NOMO-1 (cell line): ENCODE results near the gene DAB1.
"Not testable (repeated sequence)": the region's sequence is repeated elsewhere in the genome, so short reads cannot be mapped to it uniquely, and the experiment has no call there.

Source experiments
- DNase-seq, 2 experiments: peaks; one replicate each; lab custom pipeline; 2025; ENCODE audit not compliant: unreplicated experiment in 2 of 2; lab: John Stamatoyannopoulos, UW

DAB1 gene

DNA sequence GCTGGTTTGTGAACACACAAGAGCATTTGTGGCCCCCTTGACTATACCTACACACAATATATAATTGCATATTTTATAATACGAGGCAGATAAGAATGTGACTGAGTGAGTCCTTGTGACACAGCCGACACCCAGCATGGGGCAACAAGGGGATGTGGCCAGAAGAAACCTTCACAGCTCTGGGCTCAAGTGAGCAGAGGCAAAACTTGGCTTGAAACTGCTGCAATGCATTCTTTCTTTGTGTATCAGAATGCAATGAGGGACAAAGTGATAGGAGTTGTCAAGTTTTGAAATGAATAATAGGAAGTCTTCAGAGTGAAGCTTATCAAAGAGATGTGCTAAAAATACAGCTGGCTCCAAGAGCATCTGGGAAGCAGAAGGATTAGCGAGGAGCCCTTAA, 334.0 kb downstream of the DAB1 start:
- no peak for DNase-seq

DNA sequence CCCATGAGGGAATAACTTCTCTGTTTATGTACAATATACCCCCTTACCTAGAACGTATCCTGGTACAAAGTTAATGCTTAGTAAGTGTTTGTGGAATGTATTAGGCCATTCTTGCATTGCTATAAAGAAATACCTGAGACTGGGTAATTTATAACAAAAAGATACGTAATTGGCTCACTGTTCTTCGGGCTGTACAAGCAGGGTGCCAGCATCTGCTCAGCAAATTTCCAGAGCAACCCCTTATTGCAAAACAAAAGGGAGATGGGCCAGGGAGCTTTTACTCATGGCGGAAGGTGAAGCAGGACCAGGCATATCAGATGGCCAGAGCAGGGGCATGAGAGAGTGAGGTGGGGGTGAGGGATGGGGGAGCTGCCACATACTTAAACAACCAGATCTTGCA, 334.6 kb downstream of the DAB1 start:
- DNase-seq: no peak

DNA sequence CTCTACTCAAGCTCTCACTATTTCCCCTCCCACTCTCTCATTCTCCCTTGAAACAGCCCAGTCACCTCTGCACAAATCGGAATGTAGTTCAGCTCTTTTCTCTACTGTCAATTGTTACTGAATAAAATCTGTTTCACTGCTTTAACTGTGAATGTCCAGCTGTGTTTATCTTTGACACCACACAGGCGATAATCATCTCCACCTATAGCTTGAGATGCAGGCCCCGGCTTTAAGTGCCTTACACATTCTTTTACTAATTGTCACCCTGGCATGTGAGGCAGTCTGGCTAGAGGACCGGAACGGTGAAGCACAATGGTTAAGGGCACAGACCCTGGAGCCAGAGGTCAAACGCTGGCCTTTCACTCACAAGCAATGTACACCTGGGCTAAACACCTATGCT, 335.2 kb downstream of the DAB1 start:
- DNase-seq: no peak

DNA sequence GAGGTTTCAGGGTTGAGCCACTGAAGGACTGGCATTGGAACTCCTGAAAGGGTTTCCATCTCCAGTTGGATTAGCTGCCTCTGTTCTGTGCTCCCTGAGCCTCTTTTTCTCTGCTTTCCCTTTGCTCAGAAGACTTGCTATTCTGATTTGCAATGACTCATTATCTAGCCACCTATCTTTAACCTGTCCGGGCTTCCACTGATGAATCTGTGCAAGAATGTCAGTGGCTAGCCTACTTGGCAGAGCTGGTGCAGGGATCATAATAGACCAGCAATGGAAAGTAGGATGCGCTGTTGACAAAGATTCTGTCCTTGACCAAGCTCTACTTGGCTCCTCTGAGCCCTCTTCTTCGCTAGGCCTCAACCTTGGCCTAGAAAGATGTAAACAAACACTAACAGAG, 336.2 kb downstream of the DAB1 start:
- DNase-seq: not testable (repeated sequence)

DNA sequence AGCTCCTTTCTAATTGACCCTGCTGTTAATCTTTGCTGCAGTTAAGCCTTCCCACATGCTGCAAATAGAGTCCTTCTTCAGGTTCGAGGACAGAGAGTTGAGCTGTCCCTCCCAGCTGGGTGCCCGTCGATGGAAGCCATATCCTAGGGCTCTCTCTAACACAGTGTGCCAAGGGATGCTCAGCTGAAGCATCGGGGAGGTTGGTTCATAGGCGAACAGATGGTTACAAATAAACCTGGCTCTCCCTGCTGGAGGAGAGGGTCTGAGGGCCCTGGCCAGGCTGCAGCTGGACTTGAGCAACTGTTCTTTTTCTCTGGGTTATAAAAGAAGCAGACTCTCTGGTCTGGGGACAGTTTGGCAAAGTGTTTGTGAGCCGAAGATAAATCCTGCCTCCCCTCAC, 337.7 kb downstream of the DAB1 start:
- DNase-seq: no peak

DNA sequence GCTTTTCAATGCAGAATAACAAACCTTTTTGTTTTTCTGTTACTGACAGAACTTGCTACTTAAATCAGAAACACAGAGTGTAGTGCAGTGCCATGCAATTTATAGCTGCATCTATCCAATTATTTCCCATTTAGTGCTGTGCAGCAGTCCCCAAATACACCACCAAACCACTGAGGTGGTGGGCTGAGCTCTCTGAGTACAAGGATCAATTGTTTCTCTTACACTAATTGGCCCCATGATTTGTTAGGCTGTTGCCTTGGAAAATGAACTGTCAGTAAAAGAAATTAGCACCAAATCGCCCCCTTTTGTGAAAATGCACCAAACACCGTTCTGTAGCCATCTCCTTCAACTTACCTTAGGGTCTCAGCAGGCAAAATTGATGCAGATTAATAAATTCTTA, 339.2 kb downstream of the DAB1 start:
- no peak for DNase-seq

DNA sequence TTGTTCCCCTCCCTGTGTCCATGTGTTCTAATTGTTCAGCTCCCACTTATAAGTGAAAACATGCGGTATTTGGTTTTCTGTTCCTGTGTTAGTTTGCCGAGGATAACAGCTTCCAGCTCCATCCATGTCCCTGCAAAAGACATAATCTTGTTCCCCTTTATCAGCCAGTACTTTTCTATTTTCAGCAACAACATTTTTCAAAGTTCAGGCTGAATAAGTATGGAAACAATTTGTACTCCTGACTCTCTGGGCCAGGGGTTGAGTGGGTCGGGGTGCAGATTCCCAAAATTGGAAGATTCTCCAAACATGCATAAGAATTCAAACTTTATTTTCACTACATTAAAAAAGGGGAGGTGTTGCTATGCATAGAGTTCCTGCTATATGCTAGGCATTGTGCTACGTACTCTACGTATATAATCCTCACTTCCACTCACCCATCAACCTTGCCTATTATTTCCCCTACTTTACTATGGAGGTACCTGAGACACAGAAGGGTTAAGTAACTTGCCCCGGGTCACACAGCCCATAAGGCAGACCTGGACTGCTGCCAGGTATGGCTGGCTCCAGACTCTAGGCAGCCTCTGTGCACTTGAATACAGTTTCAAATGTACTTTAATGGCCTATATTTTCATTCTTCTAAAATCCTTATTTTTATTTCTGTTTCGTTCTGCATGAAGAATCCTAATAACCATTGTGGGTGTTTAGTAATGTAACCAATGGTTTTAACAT, 341.0 kb downstream of the DAB1 start:
- no peak for DNase-seq

DNA sequence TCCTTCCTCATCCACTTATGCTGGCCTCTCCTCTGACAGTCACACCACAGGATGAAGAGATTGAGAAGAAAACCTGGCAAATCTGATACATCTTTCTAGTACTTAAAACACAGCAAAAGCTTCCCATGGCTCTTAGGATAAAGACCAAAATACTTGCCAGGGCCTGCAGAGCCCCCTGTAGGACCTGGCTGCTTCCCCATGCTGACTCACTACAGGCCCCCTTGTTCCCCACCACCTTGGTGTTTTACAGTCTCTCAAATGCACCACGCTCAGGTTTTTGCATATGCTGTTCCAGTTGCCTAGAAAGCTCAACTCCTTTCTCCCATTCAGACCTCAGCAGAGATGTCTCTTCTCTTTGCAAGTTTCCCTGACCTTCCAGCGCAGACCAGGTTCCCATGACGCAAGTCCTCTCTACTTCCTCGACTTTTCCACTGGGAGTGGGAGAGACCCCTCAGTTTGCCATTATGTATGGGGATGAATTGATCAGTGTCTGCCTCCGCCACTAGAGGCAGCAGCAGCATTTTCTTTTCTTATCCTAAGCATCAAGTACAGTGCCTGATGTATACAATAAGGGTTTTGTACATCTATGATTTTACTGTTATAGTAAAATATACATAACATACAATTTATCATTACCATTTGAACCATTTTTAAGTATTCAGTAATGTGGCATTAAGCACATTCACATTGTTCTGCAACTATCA, 344.3 kb downstream of the DAB1 start:
- DNase-seq: no peak

DNA sequence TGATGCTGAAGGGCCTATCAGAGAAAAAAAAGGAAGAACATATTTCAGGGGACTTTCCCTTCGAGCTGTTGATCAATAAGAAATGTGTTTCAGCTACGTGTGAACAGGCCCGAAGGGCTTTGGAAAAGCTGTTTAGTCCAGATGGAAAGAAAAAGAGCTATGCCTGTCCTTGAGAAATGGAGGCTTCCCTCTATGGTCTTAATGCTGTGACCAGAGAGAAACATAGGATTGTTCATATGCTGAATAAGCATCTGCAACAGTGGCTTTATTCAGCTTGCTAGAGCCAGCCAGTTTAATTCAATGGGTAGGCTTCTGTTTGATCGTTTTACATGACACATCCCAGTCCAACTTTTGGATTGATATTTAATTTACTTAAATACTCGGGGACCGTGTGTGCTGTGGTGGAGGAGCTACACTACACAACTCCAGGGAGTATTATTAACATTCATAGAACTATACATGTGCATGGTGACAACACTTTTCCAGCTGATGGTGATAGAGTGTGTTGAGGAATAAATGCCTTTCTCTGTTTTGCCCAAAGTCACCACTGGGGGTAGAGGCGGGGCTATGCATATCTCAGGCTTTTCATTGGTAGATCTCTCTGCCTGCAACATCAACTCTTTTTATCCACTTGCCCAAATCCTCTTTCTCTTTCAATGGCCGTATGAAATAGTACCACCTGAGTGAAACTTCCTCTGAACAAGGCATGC, 351.3 kb downstream of the DAB1 start:
- no peak for DNase-seq

DNA sequence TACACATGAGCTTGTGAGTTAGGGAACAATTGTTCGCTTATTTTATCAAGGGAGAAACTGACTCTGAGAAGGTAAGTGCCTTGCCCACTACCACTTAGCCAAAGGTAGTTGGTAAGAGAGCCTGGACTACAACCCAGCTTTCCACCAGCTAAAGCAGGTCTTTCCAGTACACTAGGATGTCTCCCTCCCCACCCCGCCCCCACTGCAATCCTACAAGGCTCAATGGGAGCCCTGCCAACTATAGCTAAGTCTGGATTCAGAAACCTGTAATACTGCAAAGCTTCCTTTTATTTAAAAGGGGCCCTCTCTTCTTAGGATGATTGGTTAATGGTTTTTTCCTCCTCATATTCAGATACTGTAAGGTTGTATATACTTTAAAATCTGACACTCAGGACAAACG, 356.0 kb downstream of the DAB1 start:
- DNase-seq: no peak

DNA sequence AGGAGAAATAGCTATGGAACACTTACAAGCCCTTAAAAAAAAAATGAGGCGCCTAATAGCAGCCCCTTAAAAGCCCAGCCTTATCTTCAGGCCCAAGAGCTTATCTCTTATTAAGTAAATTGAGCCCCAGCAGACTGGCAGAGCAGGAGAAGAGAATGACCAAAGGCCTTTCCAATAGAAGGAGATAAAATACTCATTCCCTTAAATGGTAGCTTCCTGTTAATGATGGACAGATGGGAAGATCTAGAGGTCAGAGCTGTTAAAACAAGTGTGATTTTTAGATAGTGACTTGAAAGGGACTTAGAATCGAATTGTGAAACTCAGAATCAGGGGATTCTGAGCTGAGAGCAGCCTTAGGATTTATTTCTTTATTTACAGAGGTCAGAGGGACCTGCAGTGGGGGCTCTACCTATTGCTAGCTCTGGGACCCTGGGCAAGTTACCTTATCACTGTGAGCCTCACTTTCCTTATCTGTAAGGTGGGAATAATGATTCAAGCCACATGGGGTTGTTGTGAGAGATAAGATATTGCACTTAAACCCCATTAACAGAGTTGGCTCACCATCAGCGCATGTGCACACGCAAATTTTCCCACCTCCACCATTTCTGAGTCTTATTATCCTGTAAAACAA, 356.8 kb downstream of the DAB1 start:
- DNase-seq: no peak

DNA sequence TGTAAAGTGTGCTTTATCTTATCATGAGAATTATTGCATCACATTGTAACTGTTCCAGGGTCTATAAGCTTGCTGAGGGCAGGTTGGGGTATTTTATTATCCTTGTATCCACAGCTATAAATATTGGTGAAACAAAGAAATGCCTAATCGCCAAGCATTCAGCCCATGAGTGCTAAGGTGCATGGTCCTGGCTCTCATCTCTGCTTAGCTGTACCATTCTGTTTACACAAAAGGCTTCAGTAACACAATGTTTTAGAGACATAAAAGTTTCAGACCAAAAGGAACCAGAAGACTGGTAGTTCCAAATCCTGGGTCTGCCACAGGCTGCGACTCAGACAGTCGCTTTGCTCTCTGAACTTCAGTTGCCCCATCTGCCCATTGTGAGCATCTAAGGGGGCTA, 358.4 kb downstream of the DAB1 start:
- DNase-seq: no peak

DNA sequence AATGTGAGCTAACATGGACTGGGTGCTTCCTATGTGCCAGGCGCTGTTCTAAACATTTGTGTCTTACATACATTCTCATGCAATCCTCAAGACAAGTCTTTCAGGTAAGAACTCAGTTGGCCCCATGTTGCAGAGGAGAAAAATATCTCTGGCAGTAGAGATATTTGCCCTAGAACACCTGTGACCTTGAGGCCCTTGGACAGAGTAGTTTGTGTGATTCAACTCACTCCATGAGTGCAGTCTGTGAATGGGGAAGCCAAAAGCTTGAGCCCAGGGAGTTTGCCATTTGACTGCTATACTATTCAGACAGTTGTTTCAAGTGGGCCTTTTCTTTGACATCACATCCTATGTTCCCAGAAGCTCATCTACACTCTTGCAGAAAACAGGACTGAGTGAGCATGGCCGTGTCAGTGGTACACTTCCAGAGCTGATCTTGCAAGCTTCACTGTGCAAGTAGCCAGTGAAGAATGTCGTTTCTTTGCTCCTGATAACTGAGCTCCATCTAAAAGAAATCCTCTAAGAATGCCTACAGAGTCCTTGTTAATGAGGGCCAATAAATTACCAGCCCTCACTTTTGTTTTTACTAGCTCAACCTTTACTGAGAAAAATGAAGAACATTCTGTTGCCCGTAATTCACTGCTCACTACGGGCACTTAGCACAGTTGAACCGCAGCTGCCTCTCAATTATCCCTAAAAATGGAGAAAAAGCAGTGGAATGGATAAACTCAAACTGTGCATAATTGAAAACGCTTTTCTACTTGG, 359.3 kb downstream of the DAB1 start:
- DNase-seq: no peak

DNA sequence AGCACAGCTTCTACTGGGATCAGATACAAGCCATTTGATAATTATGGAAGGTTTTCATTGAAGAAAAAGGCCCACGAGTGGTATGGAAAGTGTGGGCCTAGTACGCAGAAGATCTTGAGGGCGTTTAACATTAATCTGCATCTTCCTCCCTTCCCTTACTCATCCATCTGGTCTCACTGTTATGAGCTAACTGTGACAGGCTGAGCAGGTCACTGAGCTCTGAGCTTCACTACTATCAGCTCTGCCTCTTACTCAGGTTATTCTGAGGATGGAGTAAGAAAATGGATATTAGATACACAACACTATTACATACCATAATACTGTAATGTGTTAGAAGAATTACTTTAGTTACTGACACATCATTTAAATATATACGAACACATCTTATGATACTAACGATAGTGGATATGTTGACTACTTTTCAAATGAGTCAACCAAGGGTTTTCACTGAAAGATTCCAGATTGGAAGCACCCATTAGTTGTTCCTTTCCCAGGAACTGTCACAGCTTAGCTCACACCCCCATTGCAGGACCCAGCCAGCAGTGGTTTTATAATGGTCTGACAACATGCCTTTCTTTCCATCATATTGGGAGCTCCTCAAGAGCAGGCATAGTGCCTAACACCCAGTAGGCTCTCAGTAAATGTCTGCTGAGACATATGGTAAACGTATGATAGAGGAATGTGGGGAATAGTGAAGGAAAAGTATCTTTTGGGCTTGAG, 360.3 kb downstream of the DAB1 start:
- DNase-seq: no peak

DNA sequence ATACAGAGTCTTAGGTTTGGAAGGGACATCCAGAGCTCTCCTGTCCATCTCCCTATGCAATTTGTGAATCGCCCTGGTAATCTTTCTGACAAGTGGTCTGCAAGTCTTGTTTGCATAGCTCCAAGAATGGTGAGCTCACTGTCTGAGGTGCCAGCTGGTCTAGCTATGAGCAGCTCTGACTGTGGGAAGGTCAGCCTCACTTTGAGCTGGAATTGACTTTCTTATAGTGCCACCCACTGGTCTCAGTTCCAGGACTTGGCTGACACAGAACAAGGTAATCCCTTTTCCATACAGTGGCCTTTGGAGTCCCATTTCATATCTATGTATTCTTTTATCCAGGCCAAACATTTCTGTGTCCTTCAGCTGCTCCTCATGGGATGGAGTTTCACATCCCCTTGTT, 362.5 kb downstream of the DAB1 start:
- DNase-seq: no peak

DNA sequence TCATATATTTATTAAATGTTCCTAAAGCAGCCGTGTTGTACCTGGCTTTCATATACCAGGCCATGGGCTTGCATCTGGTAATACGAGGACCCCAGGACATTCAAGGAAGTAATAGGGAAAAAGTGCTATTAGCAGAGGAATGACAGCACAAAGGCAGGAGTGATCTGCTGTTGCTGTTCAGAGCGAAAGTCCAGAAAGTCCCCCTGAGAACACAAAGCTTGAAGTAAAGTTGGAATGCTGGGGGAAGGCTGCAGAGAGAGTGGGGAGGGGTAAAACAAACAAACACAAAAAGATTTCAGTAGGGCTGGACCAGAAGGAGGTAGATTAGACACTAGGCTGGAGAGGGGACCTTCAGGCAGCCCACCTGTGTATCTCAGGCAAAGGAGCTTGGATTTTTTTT, 363.4 kb downstream of the DAB1 start:
- no peak for DNase-seq

DNA sequence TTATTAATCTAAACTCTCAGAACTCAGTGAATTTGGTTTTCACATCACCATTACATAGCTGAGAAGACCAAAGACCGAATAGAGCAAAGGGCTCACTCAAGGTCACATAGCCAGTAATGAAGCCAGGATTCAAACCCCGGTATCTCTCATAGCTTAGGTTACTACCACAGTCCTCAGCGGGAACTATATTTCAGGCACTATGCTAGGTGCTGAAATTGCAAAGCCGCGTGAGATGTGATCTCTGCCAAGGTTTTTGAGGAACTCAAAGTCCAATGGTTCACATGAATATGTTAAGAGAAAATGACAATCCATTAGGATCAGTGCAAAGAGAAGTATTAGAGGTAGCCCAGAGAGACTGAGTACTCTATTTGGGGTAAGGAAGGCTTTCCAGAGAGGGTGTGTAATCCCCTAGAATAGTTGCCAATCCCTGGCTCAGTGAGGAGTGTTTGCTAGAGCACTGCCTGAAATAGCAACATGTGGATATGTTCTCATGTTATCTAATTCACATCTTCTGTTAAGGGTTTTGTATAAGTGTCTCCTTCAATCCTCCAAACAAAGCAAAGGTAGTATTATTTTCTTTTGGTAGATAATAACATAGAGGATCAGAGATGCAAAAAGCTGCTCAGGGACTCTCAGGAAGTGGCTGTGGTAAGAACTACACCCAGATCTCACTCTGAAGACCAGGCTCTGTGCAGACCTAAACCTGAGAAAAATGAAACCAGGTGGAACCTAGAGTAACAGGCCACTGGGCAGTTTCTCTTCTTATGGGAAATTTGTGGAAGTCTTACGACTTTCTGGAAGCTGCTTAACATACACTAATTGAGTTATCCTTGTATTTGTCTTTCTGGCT, 365.0 kb downstream of the DAB1 start:
- DNase-seq: no peak

DNA sequence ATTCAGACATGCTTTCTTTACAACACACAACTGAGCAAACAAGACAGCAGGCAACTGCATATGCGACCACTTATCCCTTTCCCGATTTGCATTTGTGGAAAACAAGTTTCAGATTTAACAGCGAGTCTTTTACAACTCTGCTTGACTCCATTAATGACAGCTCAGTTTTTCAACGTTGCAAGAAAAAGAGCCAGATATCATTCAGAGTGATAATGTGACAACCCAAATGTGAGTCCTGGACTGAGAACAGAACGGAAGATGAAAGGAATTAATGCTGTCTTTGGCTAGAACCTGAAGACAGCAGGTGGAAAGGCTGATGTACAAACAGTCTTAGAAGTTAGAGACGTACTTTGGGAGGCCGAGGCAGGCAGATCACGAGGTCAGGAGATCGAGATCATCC, 375.0 kb downstream of the DAB1 start:
- DNase-seq: no peak

DNA sequence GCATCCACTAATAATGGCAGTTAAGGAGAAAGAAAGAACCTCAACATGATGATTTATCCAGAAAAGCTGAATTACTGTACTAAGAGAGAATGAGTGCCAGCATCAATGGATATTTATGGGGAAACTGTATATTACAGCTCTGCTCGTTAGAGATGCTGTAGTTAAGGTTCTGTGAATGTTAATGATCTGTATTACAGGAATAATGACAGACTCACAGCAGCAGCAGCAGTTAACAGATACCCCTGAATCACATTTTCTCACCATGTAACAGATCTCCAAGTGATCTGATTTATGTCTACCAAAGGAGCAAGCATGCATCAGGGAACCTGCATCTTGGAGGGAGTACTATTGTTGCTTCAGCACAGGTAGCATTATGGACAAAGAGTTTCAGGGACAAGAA, 377.4 kb downstream of the DAB1 start:
- DNase-seq: no peak
